ENCODE measurements around the gene SRP54. TPM values are rescaled to one million over a fixed set of nuclear protein-coding genes. Genes with fewer than 3 reads are reported as not detected.

SRP54 gene
- total and polyA plus RNA-seq, 4 donors, result 32.6 to 113 (median 38.4) TPM

DNA sequence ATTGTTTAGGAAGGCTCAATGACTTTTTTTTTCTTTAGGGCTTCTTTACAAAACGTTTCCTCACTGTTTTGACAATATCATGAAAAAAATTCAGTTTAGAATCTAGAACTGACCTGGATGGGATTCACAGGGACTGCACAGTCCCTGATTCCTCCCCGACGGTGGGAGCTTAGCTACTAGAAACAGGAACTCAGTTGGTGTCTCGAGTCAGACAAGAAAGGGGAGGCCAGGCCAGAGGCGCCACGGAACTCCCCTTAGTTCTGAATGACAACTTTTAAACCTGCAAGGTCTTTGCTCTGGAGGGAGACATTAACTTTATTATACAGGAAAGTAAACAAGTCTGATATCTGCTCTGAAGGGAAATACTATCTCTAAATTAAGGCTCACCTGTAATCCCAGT is 45.4 kb upstream of the SRP54 start:
- Histone ChIP-seq H3K4me3 (ENCODE audit: low read depth in 1 of 3, low read length in 3 of 3) (no peak overlapping the region), H3K9ac (ENCODE audit: low read depth in 1 of 2, low read length in 2 of 2) (no peak overlapping the region), H3K27me3 (ENCODE audit: control insufficient read depth in 4 of 4, insufficient read depth in 4 of 4, low read length in 3 of 4) (no peaks in the 10 kb centered on the region), H3K9me3 (ENCODE audit: control insufficient read depth in 4 of 4, low read length in 3 of 4) (no peaks in the 10 kb centered on the region), H3K4me1 (ENCODE audit: control insufficient read depth in 4 of 4, insufficient read depth in 4 of 4, low read length in 3 of 4) (no peaks in the 10 kb centered on the region), H3K36me3 (ENCODE audit: control insufficient read depth in 4 of 4, insufficient read depth in 3 of 4, low read depth in 1 of 4, low read length in 3 of 4) (peaks cover 0 to 2% (median 0%) of the 10 kb centered on the region in 4 donors), H3K27ac (ENCODE audit: low read depth in 1 of 2, low read length in 2 of 2) (no peak overlapping the region)
- no peak for DNase-seq (ENCODE audit: low spot score)
- no peak for TF ChIP-seq RAD21 (IDR thresholded peaks at IDR 0.05)
- no peak for TF ChIP-seq TAF1 (conservative IDR thresholded peaks at IDR 0.05)
- TF ChIP-seq, protein P1, sequence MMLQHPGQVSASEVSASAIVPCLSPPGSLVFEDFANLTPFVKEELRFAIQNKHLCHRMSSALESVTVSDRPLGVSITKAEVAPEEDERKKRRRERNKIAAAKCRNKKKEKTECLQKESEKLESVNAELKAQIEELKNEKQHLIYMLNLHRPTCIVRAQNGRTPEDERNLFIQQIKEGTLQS (IDR thresholded peaks at IDR 0.05), result no peak
- no peak for TF ChIP-seq CTCF (IDR thresholded peaks at IDR 0.05; ENCODE audit: low read depth, low read length, missing input control)
- no peak for TF ChIP-seq GABPA (IDR thresholded peaks at IDR 0.05 in 1 of 2, conservative IDR thresholded peaks at IDR 0.05 in 1 of 2)
- 84% methylated on average over 6 of the region's 6 CpGs for WGBS

- DNase-seq (ENCODE audit: low spot score), result no peak
- H3K27ac ChIP-seq (ENCODE audit: low read depth in 1 of 2, low read length in 2 of 2), result no peak overlapping the region
- H3K36me3 ChIP-seq (ENCODE audit: control insufficient read depth in 4 of 4, insufficient read depth in 3 of 4, low read depth in 1 of 4, low read length in 3 of 4), result peaks cover 0 to 2% (median 0%) of the 10 kb centered on the region in 4 donors
- no peaks in the 10 kb centered on the region for H3K4me1 ChIP-seq (ENCODE audit: control insufficient read depth in 4 of 4, insufficient read depth in 4 of 4, low read length in 3 of 4)
- WGBS, result 93% methylated on average over 3 of the region's 3 CpGs
- no peak for TF ChIP-seq RAD21 (IDR thresholded peaks at IDR 0.05)
- TF ChIP-seq REST (IDR thresholded peaks at IDR 0.05), result no peak
- no peak overlapping the region for H3K9ac ChIP-seq (ENCODE audit: low read depth in 1 of 2, low read length in 2 of 2)
- no peak overlapping the region for H3K4me3 ChIP-seq (ENCODE audit: low read depth in 1 of 3, low read length in 3 of 3)
- H3K9me3 ChIP-seq (ENCODE audit: control insufficient read depth in 4 of 4, low read length in 3 of 4), result no peaks in the 10 kb centered on the region
- no peaks in the 10 kb centered on the region for H3K27me3 ChIP-seq (ENCODE audit: control insufficient read depth in 4 of 4, insufficient read depth in 4 of 4, low read length in 3 of 4)
These were observed 44.9 kb upstream of the SRP54 start for GRCh38 chr14:34937876-34938275.

GRCh38 chr14:34943506-34943905 is 39.3 kb upstream of the SRP54 start:
- DNase-seq (ENCODE audit: low spot score), result no peak
- no peak overlapping the region for H3K27ac ChIP-seq (ENCODE audit: low read depth in 1 of 2, low read length in 2 of 2)
- H3K9me3 ChIP-seq (ENCODE audit: control insufficient read depth in 4 of 4, low read length in 3 of 4), result peaks cover 0 to 3% (median 0%) of the 10 kb centered on the region in 4 donors
- no peak overlapping the region for H3K9ac ChIP-seq (ENCODE audit: low read depth in 1 of 2, low read length in 2 of 2)
- H3K4me3 ChIP-seq (ENCODE audit: low read depth in 1 of 3, low read length in 3 of 3), result no peak overlapping the region
- no peaks in the 10 kb centered on the region for H3K27me3 ChIP-seq (ENCODE audit: control insufficient read depth in 4 of 4, insufficient read depth in 4 of 4, low read length in 3 of 4)
- H3K36me3 ChIP-seq (ENCODE audit: control insufficient read depth in 4 of 4, insufficient read depth in 3 of 4, low read depth in 1 of 4, low read length in 3 of 4), result peaks cover 0 to 4% (median 1%) of the 10 kb centered on the region in 4 donors
- H3K4me1 ChIP-seq (ENCODE audit: control insufficient read depth in 4 of 4, insufficient read depth in 4 of 4, low read length in 3 of 4), result no peaks in the 10 kb centered on the region
- no peak for TF ChIP-seq GABPA (IDR thresholded peaks at IDR 0.05 in 1 of 2, conservative IDR thresholded peaks at IDR 0.05 in 1 of 2)
- TF ChIP-seq TAF1 (conservative IDR thresholded peaks at IDR 0.05), result no peak
- TF ChIP-seq, protein P2, sequence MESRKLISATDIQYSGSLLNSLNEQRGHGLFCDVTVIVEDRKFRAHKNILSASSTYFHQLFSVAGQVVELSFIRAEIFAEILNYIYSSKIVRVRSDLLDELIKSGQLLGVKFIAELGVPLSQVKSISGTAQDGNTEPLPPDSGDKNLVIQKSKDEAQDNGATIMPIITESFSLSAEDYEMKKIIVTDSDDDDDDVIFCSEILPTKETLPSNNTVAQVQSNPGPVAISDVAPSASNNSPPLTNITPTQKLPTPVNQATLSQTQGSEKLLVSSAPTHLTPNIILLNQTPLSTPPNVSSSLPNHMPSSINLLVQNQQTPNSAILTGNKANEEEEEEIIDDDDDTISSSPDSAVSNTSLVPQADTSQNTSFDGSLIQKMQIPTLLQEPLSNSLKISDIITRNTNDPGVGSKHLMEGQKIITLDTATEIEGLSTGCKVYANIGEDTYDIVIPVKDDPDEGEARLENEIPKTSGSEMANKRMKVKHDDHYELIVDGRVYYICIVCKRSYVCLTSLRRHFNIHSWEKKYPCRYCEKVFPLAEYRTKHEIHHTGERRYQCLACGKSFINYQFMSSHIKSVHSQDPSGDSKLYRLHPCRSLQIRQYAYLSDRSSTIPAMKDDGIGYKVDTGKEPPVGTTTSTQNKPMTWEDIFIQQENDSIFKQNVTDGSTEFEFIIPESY (IDR thresholded peaks at IDR 0.05), result no peak
- no peak for TF ChIP-seq MAX (IDR thresholded peaks at IDR 0.05)
- TF ChIP-seq RXRA (IDR thresholded peaks at IDR 0.05), result no peak
- no peak for TF ChIP-seq SP1 (IDR thresholded peaks at IDR 0.05)
- no peak for TF ChIP-seq CTCF (IDR thresholded peaks at IDR 0.05; ENCODE audit: low read depth, low read length, missing input control)
- no peak for TF ChIP-seq FOXA1 (IDR thresholded peaks at IDR 0.05)
- no peak for TF ChIP-seq HNF4A (conservative IDR thresholded peaks at IDR 0.05)
- TF ChIP-seq YY1 (IDR thresholded peaks at IDR 0.05), result no peak

Measured in liver (tissue), 9 donors.